K562 (cell line): ENCODE results near the gene ATL1. TPM values are rescaled to one million over a fixed set of nuclear protein-coding genes. Genes with fewer than 3 reads are reported as not detected.

ENCODE experiments used
- CBX3 ChIP-seq, 2 experiments: IDR thresholded peaks; 1 replicate in 1 of 2; 2 replicates in 1 of 2; pipeline ENCODE4 v1.6.1; 2012; ENCODE audit warnings: inconsistent platforms in 2 of 2, low read length in 2 of 2, borderline replicate concordance in 1 of 2, control low read depth in 1 of 2
- CHCHD3 ChIP-seq: fragments of 250-450 bp; sonication (Bioruptor Pico); IDR thresholded peaks from 2 replicates; pipeline ENCODE4 v2.1.2; 2022; ENCODE audit warnings: mild to moderate bottlenecking
- HNRNPH1 ChIP-seq: fragments of 200-400 bp; formaldehyde crosslinking; optimal IDR thresholded peaks from 2 replicates; pipeline ENCODE3; 2017; ENCODE audit warnings: low read depth, mild to moderate bottlenecking, low read length, moderate library complexity
- MYC ChIP-seq, 2 experiments: fragments of 250-450 bp in 1 of 2; sonication (Bioruptor Pico) in 1 of 2; IDR thresholded peaks; 2 replicates each; pipeline versions ENCODE4 v1.5.1 to v1.6.1; 2012 to 2021; ENCODE audit warnings: low read depth in 2 of 2, borderline replicate concordance in 1 of 2, improper control_type of control experiment in 1 of 2, low read length in 1 of 2, mild to moderate bottlenecking in 1 of 2, moderate library complexity in 1 of 2
- NCOA6 ChIP-seq: fragments of 450-650 bp; IDR thresholded peaks from 2 replicates; pipeline ENCODE4 v1.6.1; 2017; ENCODE audit warnings: mild to moderate bottlenecking
- RBM15 ChIP-seq: fragments of 200-400 bp; formaldehyde crosslinking; IDR thresholded peaks from 2 replicates; pipeline ENCODE4 v1.6.1; 2018; ENCODE audit warnings: mild to moderate bottlenecking, low read length, moderate library complexity; ENCODE audit not compliant: insufficient read depth
- TAF1 ChIP-seq: IDR thresholded peaks from 2 replicates; pipeline ENCODE4 v1.6.1; 2011; ENCODE audit warnings: mild to moderate bottlenecking, low read length, moderate library complexity; ENCODE audit not compliant: insufficient read depth, control insufficient read depth, severe bottlenecking; ENCODE audit errors: extremely low read depth
- ZBTB1 ChIP-seq: sonication (generic); formaldehyde crosslinking; IDR thresholded peaks from 2 replicates; pipeline ENCODE4 v1.8.1; 2023; ENCODE audit warnings: missing genetic modification reagents, low read depth, mild to moderate bottlenecking, borderline replicate concordance
- ZNF511 ChIP-seq: sonication (generic); formaldehyde crosslinking; IDR thresholded peaks from 2 replicates; pipeline ENCODE4 v1.8.0; 2022; ENCODE audit warnings: mild to moderate bottlenecking, missing genetic modification reagents
- ZNF589 ChIP-seq: fragments of 200-800 bp; sonication (Bioruptor generic); IDR thresholded peaks from 2 replicates; pipeline ENCODE4 v1.6.1; 2016; ENCODE audit warnings: low read depth, missing genetic modification characterization, missing compliant biosample characterization
- polyA plus RNA-seq, 8 experiments: library from polyadenylated mRNA; depleted of rRNA in 4 of 8; stranded (reverse) in 5 of 8; unstranded in 3 of 8; fragments of >200 nt; fragmentation: Nextera tagmentation in 2 of 8; fragmentation: Illumina TruSeq in 1 of 8; extraction: Ambion mirVana in 2 of 8; extraction: Trizol in 1 of 8; gene quantifications; 2 replicates each; pipeline versions ENCODE4 v1.2.1 to v1.2.3, GENCODE V29; 2011 to 2014; ENCODE audit warnings: inconsistent platforms in 1 of 8, missing spikeins in 1 of 8
- total RNA-seq, 7 experiments: library from RNA; depleted of rRNA in 6 of 7; stranded (reverse); fragments of >200 nt in 6 of 7; fragmentation: Illumina TruSeq in 2 of 7; extraction: Trizol in 2 of 7; gene quantifications; 2 replicates each; pipeline versions ENCODE4 v1.2.1 to v1.2.3, GENCODE V29; 2011 to 2021; ENCODE audit warnings: low replicate concordance in 1 of 7
- TF ChIP-seq, protein P1 (sequence below): fragments of 250-450 bp; sonication (Bioruptor Pico); IDR thresholded peaks from 2 replicates; pipeline ENCODE4 v1.5.0; 2022; ENCODE audit warnings: mild to moderate bottlenecking
- TF ChIP-seq, protein P2 (sequence below): sonication (generic); formaldehyde crosslinking; IDR thresholded peaks from 2 replicates; pipeline ENCODE4 v1.8.1; 2023; ENCODE audit warnings: mild to moderate bottlenecking, missing genetic modification reagents
- TF ChIP-seq, protein P3 (sequence below), 2 experiments: IDR thresholded peaks; 2 replicates each; pipeline ENCODE4 v1.6.1; 2011; ENCODE audit warnings: borderline replicate concordance in 1 of 2, control low read depth in 1 of 2, low read depth in 1 of 2, low read length in 1 of 2, mild to moderate bottlenecking in 1 of 2, mixed read lengths in 1 of 2, moderate library complexity in 1 of 2; ENCODE audit not compliant: insufficient read depth in 1 of 2, insufficient read length in 1 of 2, poor library complexity in 1 of 2, severe bottlenecking in 1 of 2; ENCODE audit errors: extremely low read depth in 1 of 2
- TF ChIP-seq, protein P4 (sequence below): sonication (generic); formaldehyde crosslinking; IDR thresholded peaks from 2 replicates; pipeline ENCODE4 v1.8.1; 2022; ENCODE audit warnings: missing genetic modification reagents

The ATL1 gene
- total and polyA plus RNA-seq, 9 of the 15 experiments (the other 6 are each of a cell fraction or from before 2014, with no cell fraction given), result 0.04 to 0.16 (median 0.07) TPM; not detected in 4

GRCh38 chr14:50531595-50532501 is 28.1 kb upstream of the ATL1 start (continued):
- TF ChIP-seq, protein P1, sequence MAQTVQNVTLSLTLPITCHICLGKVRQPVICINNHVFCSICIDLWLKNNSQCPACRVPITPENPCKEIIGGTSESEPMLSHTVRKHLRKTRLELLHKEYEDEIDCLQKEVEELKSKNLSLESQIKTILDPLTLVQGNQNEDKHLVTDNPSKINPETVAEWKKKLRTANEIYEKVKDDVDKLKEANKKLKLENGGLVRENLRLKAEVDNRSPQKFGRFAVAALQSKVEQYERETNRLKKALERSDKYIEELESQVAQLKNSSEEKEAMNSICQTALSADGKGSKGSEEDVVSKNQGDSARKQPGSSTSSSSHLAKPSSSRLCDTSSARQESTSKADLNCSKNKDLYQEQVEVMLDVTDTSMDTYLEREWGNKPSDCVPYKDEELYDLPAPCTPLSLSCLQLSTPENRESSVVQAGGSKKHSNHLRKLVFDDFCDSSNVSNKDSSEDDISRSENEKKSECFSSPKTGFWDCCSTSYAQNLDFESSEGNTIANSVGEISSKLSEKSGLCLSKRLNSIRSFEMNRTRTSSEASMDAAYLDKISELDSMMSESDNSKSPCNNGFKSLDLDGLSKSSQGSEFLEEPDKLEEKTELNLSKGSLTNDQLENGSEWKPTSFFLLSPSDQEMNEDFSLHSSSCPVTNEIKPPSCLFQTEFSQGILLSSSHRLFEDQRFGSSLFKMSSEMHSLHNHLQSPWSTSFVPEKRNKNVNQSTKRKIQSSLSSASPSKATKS (CRISPR knock-in tag), result no peak
- TF ChIP-seq CHCHD3 (CRISPR knock-in tag) (no peak), HNRNPH1 (no peak), ZNF511 (CRISPR knock-in tag) (peak; percentile 27; the same call in 1 of the 2 replicates), MYC (IDR thresholded peaks at IDR 0.05; ENCODE audit: low read depth, low read length) (no peak), MYC (CRISPR knock-in tag; IDR thresholded peaks at IDR 0.05; ENCODE audit: borderline replicate concordance, low read depth) (no peak), ZBTB1 (CRISPR knock-in tag) (0 out of 2 replicates have a peak, but pooled peaks have one; percentile 33), ZNF589 (no peak), TAF1 (peak; percentile 17), CBX3 (IDR thresholded peaks at IDR 0.05; ENCODE audit: borderline replicate concordance in 1 of 2, low read length in 2 of 2) (no peak), NCOA6 (0 out of 2 replicates have a peak, but pooled peaks have one; percentile 47), RBM15 (no peak)
- TF ChIP-seq, protein P2, sequence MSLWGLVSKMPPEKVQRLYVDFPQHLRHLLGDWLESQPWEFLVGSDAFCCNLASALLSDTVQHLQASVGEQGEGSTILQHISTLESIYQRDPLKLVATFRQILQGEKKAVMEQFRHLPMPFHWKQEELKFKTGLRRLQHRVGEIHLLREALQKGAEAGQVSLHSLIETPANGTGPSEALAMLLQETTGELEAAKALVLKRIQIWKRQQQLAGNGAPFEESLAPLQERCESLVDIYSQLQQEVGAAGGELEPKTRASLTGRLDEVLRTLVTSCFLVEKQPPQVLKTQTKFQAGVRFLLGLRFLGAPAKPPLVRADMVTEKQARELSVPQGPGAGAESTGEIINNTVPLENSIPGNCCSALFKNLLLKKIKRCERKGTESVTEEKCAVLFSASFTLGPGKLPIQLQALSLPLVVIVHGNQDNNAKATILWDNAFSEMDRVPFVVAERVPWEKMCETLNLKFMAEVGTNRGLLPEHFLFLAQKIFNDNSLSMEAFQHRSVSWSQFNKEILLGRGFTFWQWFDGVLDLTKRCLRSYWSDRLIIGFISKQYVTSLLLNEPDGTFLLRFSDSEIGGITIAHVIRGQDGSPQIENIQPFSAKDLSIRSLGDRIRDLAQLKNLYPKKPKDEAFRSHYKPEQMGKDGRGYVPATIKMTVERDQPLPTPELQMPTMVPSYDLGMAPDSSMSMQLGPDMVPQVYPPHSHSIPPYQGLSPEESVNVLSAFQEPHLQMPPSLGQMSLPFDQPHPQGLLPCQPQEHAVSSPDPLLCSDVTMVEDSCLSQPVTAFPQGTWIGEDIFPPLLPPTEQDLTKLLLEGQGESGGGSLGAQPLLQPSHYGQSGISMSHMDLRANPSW (CRISPR knock-in tag), result no peak
- TF ChIP-seq, protein P3, sequence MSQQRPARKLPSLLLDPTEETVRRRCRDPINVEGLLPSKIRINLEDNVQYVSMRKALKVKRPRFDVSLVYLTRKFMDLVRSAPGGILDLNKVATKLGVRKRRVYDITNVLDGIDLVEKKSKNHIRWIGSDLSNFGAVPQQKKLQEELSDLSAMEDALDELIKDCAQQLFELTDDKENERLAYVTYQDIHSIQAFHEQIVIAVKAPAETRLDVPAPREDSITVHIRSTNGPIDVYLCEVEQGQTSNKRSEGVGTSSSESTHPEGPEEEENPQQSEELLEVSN (IDR thresholded peaks at IDR 0.05; ENCODE audit: borderline replicate concordance in 1 of 2, extremely low read depth in 1 of 2, insufficient read depth in 1 of 2, insufficient read length in 1 of 2, low read depth in 1 of 2, low read length in 1 of 2, poor library complexity in 1 of 2, severe bottlenecking in 1 of 2), result peak in 1 of 2 experiments; percentile 59
- TF ChIP-seq, protein P4, sequence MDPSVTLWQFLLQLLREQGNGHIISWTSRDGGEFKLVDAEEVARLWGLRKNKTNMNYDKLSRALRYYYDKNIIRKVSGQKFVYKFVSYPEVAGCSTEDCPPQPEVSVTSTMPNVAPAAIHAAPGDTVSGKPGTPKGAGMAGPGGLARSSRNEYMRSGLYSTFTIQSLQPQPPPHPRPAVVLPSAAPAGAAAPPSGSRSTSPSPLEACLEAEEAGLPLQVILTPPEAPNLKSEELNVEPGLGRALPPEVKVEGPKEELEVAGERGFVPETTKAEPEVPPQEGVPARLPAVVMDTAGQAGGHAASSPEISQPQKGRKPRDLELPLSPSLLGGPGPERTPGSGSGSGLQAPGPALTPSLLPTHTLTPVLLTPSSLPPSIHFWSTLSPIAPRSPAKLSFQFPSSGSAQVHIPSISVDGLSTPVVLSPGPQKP (CRISPR knock-in tag), result no peak
